ENCODE data around the gene ZBTB25. TPM values are rescaled to one million over a fixed set of nuclear protein-coding genes. Genes with fewer than 3 reads are reported as not detected.

Gene ZBTB25
- total and polyA plus RNA-seq, 10 of the 15 experiments (the other 5 are each of a cell fraction or from before 2014, with no cell fraction given): 4.1 to 33.9 (median 9.7) TPM

DNA sequence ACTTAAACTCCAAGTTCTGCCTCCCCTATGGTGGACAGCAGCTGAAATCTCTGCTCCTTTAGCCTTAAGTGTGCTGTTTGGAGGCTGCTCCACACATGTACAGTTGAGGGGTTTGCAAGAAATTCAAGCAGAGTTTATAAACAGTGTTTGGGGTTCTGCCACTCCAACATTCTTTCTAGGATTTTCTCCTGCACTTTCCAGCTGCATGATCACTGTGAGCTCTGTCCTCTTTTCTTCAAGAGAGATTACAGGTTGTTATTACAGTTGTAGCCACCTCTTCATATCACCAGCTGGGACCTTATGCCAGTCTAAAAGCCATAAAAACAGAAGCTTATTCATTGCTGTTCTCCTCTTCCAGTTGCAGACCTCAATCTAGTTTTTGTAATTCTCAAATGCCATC is 8.4 kb downstream of the ZBTB25 start (continued):
- TF ChIP-seq, protein P1, sequence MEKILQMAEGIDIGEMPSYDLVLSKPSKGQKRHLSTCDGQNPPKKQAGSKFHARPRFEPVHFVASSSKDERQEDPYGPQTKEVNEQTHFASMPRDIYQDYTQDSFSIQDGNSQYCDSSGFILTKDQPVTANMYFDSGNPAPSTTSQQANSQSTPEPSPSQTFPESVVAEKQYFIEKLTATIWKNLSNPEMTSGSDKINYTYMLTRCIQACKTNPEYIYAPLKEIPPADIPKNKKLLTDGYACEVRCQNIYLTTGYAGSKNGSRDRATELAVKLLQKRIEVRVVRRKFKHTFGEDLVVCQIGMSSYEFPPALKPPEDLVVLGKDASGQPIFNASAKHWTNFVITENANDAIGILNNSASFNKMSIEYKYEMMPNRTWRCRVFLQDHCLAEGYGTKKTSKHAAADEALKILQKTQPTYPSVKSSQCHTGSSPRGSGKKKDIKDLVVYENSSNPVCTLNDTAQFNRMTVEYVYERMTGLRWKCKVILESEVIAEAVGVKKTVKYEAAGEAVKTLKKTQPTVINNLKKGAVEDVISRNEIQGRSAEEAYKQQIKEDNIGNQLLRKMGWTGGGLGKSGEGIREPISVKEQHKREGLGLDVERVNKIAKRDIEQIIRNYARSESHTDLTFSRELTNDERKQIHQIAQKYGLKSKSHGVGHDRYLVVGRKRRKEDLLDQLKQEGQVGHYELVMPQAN (conservative IDR thresholded peaks at IDR 0.05): no peak

DNA sequence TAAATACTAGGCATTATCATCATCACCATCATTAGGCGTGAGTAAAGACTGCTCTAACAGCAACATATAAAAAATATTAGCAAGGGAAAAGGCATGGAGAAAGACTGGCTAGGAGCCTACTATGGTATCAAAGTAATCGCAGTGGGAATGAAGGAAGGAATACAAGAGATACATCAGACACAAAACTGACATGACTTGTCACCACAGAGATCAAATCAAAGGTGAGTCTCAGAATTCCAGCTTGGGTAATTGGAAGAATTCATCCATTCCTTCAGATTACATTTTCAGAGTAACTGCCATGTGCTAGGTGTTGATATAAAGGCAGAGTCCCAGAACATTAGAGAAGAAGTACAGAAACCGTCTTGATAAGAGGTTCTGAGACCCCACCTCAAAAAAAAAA is 10.2 kb downstream of the ZBTB25 start:
- Histone ChIP-seq H4K20me1 (ENCODE audit: control insufficient read depth, insufficient read depth) (no peaks in the 10 kb centered on the region), H3K4me2 (ENCODE audit: control insufficient read depth, insufficient read depth) (no peak overlapping the region), H3K4me3 (no peak overlapping the region), H2AFZ (ENCODE audit: control insufficient read depth, low read depth, low read length) (no peak overlapping the region), H3K36me3 (ENCODE audit: control insufficient read depth in 2 of 2, insufficient read depth in 2 of 2, low read length in 1 of 2) (peaks cover 0 to 16% of the 10 kb centered on the region in 2 experiments; a peak in 1 of 4 replicates), H3K79me2 (ENCODE audit: control insufficient read depth, insufficient read depth, low read length) (peaks cover 31% of the 10 kb centered on the region), H3K27ac (ENCODE audit: control insufficient read depth, insufficient read depth) (no peak overlapping the region), H3K9ac (ENCODE audit: control insufficient read depth, insufficient read depth, low read length) (no peak overlapping the region), H3K27me3 (replicated peaks in 1 of 2; ENCODE audit: control insufficient read depth in 2 of 2, insufficient read depth in 2 of 2, low read length in 1 of 2) (no peaks in the 10 kb centered on the region), H3K9me3 (replicated peaks; ENCODE audit: control insufficient read depth, insufficient read depth, low read length) (no peaks in the 10 kb centered on the region), H3K4me1 (ENCODE audit: control insufficient read depth, insufficient read depth, low read length) (no peaks in the 10 kb centered on the region)
- DNase-seq (ENCODE audit: low read depth, low spot score) (no peak), FAIRE-seq (no peak), ATAC-seq (no peak)
- ChIA-PET CTCF (interaction anchor here (0.6 to 6.3 kb wide), 7 partner anchors 9 to 1052 kb away, joined by 3 to 32 read pairs (median 4); no protein-coding TSS in a partner anchor), SMC1A (ENCODE audit: uncharacterized antibody, unreplicated experiment) (interaction anchor here (0.9 to 6.4 kb wide), 3 partner anchors 8 to 30 kb away, joined by 4 to 51 read pairs (median 8); no protein-coding TSS in a partner anchor), RAD21 (ENCODE audit: unreplicated experiment) (interaction anchor here (1.3 to 1.7 kb wide), 2 partner anchors 10 to 17 kb away, joined by 6 to 7 read pairs; no protein-coding TSS in a partner anchor), POLR2A (interaction anchor here (1.4 kb wide), 1 partner anchor 18 kb away, joined by 3 read pairs; no protein-coding TSS in a partner anchor)
- in situ Hi-C loops (cut with MboI) (no loop called here), intact Hi-C loops (cut with micrococcal nuclease; ENCODE audit: unreplicated experiment) (no loop called here)
- 67% methylated on average over 3 of the region's 3 CpGs for WGBS (ENCODE audit: insufficient coverage, insufficient replicate concordance, low lambda C conversion rate, missing lambda C conversion rate)
- BruUV-seq (replicated peaks): no TSS peak
- TF ChIP-seq HDAC6 (IDR thresholded peaks at IDR 0.05; ENCODE audit: unreplicated experiment) (no peak), CHD2 (IDR thresholded peaks at IDR 0.05; ENCODE audit: borderline replicate concordance, low read depth, low read length) (no peak), SIX5 (IDR thresholded peaks at IDR 0.05; ENCODE audit: low read depth, low read length, severe bottlenecking) (no peak), MYC (IDR thresholded peaks at IDR 0.05; ENCODE audit: insufficient read depth, insufficient read length, insufficient replicate concordance, low read length, severe bottlenecking) (no peak)
- TF ChIP-seq, protein P2, sequence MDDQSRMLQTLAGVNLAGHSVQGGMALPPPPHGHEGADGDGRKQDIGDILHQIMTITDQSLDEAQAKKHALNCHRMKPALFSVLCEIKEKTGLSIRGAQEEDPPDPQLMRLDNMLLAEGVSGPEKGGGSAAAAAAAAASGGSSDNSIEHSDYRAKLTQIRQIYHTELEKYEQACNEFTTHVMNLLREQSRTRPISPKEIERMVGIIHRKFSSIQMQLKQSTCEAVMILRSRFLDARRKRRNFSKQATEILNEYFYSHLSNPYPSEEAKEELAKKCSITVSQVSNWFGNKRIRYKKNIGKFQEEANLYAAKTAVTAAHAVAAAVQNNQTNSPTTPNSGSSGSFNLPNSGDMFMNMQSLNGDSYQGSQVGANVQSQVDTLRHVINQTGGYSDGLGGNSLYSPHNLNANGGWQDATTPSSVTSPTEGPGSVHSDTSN (IDR thresholded peaks at IDR 0.05; ENCODE audit: insufficient replicate concordance, low read depth, low read length): no peak
- TF ChIP-seq, protein P3, sequence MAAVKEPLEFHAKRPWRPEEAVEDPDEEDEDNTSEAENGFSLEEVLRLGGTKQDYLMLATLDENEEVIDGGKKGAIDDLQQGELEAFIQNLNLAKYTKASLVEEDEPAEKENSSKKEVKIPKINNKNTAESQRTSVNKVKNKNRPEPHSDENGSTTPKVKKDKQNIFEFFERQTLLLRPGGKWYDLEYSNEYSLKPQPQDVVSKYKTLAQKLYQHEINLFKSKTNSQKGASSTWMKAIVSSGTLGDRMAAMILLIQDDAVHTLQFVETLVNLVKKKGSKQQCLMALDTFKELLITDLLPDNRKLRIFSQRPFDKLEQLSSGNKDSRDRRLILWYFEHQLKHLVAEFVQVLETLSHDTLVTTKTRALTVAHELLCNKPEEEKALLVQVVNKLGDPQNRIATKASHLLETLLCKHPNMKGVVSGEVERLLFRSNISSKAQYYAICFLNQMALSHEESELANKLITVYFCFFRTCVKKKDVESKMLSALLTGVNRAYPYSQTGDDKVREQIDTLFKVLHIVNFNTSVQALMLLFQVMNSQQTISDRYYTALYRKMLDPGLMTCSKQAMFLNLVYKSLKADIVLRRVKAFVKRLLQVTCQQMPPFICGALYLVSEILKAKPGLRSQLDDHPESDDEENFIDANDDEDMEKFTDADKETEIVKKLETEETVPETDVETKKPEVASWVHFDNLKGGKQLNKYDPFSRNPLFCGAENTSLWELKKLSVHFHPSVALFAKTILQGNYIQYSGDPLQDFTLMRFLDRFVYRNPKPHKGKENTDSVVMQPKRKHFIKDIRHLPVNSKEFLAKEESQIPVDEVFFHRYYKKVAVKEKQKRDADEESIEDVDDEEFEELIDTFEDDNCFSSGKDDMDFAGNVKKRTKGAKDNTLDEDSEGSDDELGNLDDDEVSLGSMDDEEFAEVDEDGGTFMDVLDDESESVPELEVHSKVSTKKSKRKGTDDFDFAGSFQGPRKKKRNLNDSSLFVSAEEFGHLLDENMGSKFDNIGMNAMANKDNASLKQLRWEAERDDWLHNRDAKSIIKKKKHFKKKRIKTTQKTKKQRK (IDR thresholded peaks at IDR 0.05; ENCODE audit: low read depth, low read length): no peak
- TF ChIP-seq, protein P4, sequence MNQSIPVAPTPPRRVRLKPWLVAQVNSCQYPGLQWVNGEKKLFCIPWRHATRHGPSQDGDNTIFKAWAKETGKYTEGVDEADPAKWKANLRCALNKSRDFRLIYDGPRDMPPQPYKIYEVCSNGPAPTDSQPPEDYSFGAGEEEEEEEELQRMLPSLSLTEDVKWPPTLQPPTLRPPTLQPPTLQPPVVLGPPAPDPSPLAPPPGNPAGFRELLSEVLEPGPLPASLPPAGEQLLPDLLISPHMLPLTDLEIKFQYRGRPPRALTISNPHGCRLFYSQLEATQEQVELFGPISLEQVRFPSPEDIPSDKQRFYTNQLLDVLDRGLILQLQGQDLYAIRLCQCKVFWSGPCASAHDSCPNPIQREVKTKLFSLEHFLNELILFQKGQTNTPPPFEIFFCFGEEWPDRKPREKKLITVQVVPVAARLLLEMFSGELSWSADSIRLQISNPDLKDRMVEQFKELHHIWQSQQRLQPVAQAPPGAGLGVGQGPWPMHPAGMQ (IDR thresholded peaks at IDR 0.05; ENCODE audit: borderline replicate concordance): no peak
- TF ChIP-seq, protein P5, sequence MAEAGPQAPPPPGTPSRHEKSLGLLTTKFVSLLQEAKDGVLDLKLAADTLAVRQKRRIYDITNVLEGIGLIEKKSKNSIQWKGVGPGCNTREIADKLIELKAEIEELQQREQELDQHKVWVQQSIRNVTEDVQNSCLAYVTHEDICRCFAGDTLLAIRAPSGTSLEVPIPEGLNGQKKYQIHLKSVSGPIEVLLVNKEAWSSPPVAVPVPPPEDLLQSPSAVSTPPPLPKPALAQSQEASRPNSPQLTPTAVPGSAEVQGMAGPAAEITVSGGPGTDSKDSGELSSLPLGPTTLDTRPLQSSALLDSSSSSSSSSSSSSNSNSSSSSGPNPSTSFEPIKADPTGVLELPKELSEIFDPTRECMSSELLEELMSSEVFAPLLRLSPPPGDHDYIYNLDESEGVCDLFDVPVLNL (IDR thresholded peaks at IDR 0.05; ENCODE audit: low read depth, low read length): no peak
- TF ChIP-seq, protein P6, sequence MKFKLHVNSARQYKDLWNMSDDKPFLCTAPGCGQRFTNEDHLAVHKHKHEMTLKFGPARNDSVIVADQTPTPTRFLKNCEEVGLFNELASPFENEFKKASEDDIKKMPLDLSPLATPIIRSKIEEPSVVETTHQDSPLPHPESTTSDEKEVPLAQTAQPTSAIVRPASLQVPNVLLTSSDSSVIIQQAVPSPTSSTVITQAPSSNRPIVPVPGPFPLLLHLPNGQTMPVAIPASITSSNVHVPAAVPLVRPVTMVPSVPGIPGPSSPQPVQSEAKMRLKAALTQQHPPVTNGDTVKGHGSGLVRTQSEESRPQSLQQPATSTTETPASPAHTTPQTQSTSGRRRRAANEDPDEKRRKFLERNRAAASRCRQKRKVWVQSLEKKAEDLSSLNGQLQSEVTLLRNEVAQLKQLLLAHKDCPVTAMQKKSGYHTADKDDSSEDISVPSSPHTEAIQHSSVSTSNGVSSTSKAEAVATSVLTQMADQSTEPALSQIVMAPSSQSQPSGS (IDR thresholded peaks at IDR 0.05; ENCODE audit: low read length): no peak

Data from GM12878 (cell line).